Hematopoietic multipotent progenitor cell treated with erythropoietin and hydrocortisone succinate and interleukin-3 and kit ligand, for 17 days (in vitro differentiated cells): ENCODE data around the gene RET.

Source experiments
- DNase-seq: peaks from one replicate; pipeline ENCODE4 v3.0.0-alpha.2; 2015; ENCODE audit warnings: low spot score

RET gene

GRCh38 chr10:43062402-43063160 is 14.3 kb upstream of the RET start:
- no peak for DNase-seq

- DNase-seq: no peak
These were observed 12.4 kb upstream of the RET start for GRCh38 chr10:43064331-43065075.

GRCh38 chr10:43065234-43065633 is 11.6 kb upstream of the RET start:
- DNase-seq: no peak

- DNase-seq: no peak
These were observed 11.1 kb upstream of the RET start for GRCh38 chr10:43065761-43066160.

GRCh38 chr10:43066481-43066880 is 10.4 kb upstream of the RET start:
- DNase-seq: no peak

- no peak for DNase-seq
These were observed 9.3 kb upstream of the RET start for GRCh38 chr10:43067391-43068135.

GRCh38 chr10:43068136-43068395 is 8.8 kb upstream of the RET start:
- no peak for DNase-seq

- no peak for DNase-seq
These were observed 8.2 kb upstream of the RET start for GRCh38 chr10:43068471-43069210.

- no peak for DNase-seq
These were observed 7.7 kb upstream of the RET start for GRCh38 chr10:43069211-43069515.

- DNase-seq: no peak
These were observed 7.3 kb upstream of the RET start for GRCh38 chr10:43069579-43069978.

GRCh38 chr10:43070121-43071085 is 6.5 kb upstream of the RET start:
- DNase-seq: no peak

GRCh38 chr10:43071865-43072650 is 4.8 kb upstream of the RET start:
- no peak for DNase-seq

GRCh38 chr10:43073191-43073590 is 3.7 kb upstream of the RET start:
- no peak for DNase-seq

GRCh38 chr10:43073721-43074120 is 3.1 kb upstream of the RET start:
- DNase-seq: no peak

- no peak for DNase-seq
These were observed 2.5 kb upstream of the RET start for GRCh38 chr10:43074409-43074808.

- no peak for DNase-seq
These were observed 1.9 kb upstream of the RET start for GRCh38 chr10:43074827-43075611.

- DNase-seq: no peak
These were observed 1.3 kb upstream of the RET start for GRCh38 chr10:43075612-43076003.

GRCh38 chr10:43076311-43076875 is 476 bp upstream of the RET start:
- no peak for DNase-seq

- DNase-seq: no peak
These were observed 727 bp downstream of the RET start for GRCh38 chr10:43077421-43078171.
